K562 (cell line): ENCODE measurements around the gene SIGMAR1. TPM values are rescaled to one million over a fixed set of nuclear protein-coding genes. Genes with fewer than 3 reads are reported as not detected.

Source experiments
- CLOCK ChIP-seq: fragments of 250-450 bp; sonication (Bioruptor Pico); IDR thresholded peaks from 2 replicates; pipeline ENCODE4 v1.4.0; 2020; ENCODE audit warnings: mild to moderate bottlenecking, moderate library complexity, borderline replicate concordance
- CXXC5 ChIP-seq: fragments of 250-450 bp; sonication (Bioruptor Pico); IDR thresholded peaks from 2 replicates; pipeline ENCODE4 v1.8.0; 2022; ENCODE audit warnings: inconsistent platforms, mild to moderate bottlenecking, moderate library complexity
- E2F6 ChIP-seq, 2 experiments: IDR thresholded peaks; 2 replicates each; pipeline ENCODE4 v1.6.1; 2011; ENCODE audit warnings: borderline replicate concordance in 1 of 2, control low read depth in 1 of 2, low read depth in 1 of 2, low read length in 1 of 2, mild to moderate bottlenecking in 1 of 2, mixed read lengths in 1 of 2, moderate library complexity in 1 of 2; ENCODE audit not compliant: insufficient read depth in 1 of 2, insufficient read length in 1 of 2, poor library complexity in 1 of 2, severe bottlenecking in 1 of 2; ENCODE audit errors: extremely low read depth in 1 of 2
- ERF ChIP-seq: fragments of 450-650 bp; formaldehyde crosslinking; IDR thresholded peaks from 2 replicates; pipeline ENCODE4 v1.4.0; 2020; ENCODE audit warnings: mild to moderate bottlenecking, mixed read lengths
- EZH2 ChIP-seq: IDR thresholded peaks from 2 replicates; pipeline ENCODE4 v1.6.1; 2012; ENCODE audit warnings: low read depth, mild to moderate bottlenecking, inconsistent platforms, low read length, borderline replicate concordance
- FOXA3 ChIP-seq, 2 experiments: fragments of 450-650 bp in 1 of 2; sonication (generic) in 1 of 2; formaldehyde crosslinking; IDR thresholded peaks in 1 of 2; conservative IDR thresholded peaks in 1 of 2; 2 replicates each; pipeline versions ENCODE4 v1.4.0 to v1.8.0; 2020 to 2022; ENCODE audit warnings: mild to moderate bottlenecking in 2 of 2, missing genetic modification reagents in 1 of 2
- HNRNPK ChIP-seq: fragments of 200-400 bp; formaldehyde crosslinking; IDR thresholded peaks from one replicate; pipeline ENCODE4 v1.6.1; 2018; ENCODE audit warnings: mild to moderate bottlenecking, low read depth, low read length; ENCODE audit not compliant: poor library complexity, severe bottlenecking
- PCBP1 ChIP-seq: fragments of 200-400 bp; formaldehyde crosslinking; IDR thresholded peaks from 2 replicates; pipeline ENCODE4 v1.6.1; 2018; ENCODE audit warnings: mild to moderate bottlenecking, low read depth, low read length; ENCODE audit not compliant: poor library complexity, severe bottlenecking
- TGIF2 ChIP-seq: sonication (generic); formaldehyde crosslinking; IDR thresholded peaks from 2 replicates; pipeline ENCODE4 v1.8.1; 2022; ENCODE audit warnings: mild to moderate bottlenecking, missing genetic modification reagents, moderate library complexity
- ZNF277 ChIP-seq: fragments of 250-450 bp; sonication (Bioruptor Pico); IDR thresholded peaks from 2 replicates; pipeline ENCODE4 v1.8.0; 2022; ENCODE audit warnings: inconsistent platforms, mild to moderate bottlenecking, moderate library complexity, borderline replicate concordance
- ZNF766 ChIP-seq: fragments of 200-800 bp; sonication (Bioruptor generic); conservative IDR thresholded peaks from 2 replicates; pipeline ENCODE4 v1.6.1; 2016; ENCODE audit warnings: missing genetic modification characterization, missing compliant biosample characterization
- polyA plus RNA-seq, 8 experiments: library from polyadenylated mRNA; depleted of rRNA in 4 of 8; stranded (reverse) in 5 of 8; unstranded in 3 of 8; fragments of >200 nt; fragmentation: Nextera tagmentation in 2 of 8; fragmentation: Illumina TruSeq in 1 of 8; extraction: Ambion mirVana in 2 of 8; extraction: Trizol in 1 of 8; gene quantifications; 2 replicates each; pipeline versions ENCODE4 v1.2.1 to v1.2.3, GENCODE V29; 2011 to 2014; ENCODE audit warnings: inconsistent platforms in 1 of 8, missing spikeins in 1 of 8
- total RNA-seq, 7 experiments: library from RNA; depleted of rRNA in 6 of 7; stranded (reverse); fragments of >200 nt in 6 of 7; fragmentation: Illumina TruSeq in 2 of 7; extraction: Trizol in 2 of 7; gene quantifications; 2 replicates each; pipeline versions ENCODE4 v1.2.1 to v1.2.3, GENCODE V29; 2011 to 2021; ENCODE audit warnings: low replicate concordance in 1 of 7

The SIGMAR1 gene
- total and polyA plus RNA-seq, 9 of the 15 experiments (the other 6 are each of a cell fraction or from before 2014, with no cell fraction given), result 6.9 to 80.0 (median 35.2) TPM

GRCh38 chr9:34611811-34612787 lies 25.5 kb downstream of the SIGMAR1 start, which contains the start of gene RPP25L (continued):
- no peak for TF ChIP-seq FOXA3 (CRISPR knock-in tag; conservative IDR thresholded peaks at IDR 0.05 in 1 of 2, IDR thresholded peaks at IDR 0.05 in 1 of 2)
- peak; percentile 61 for TF ChIP-seq CXXC5 (CRISPR knock-in tag)
- TF ChIP-seq TGIF2 (CRISPR knock-in tag), result no peak
- TF ChIP-seq E2F6 (IDR thresholded peaks at IDR 0.05; ENCODE audit: borderline replicate concordance in 1 of 2, extremely low read depth in 1 of 2, insufficient read depth in 1 of 2, insufficient read length in 1 of 2, low read depth in 1 of 2, low read length in 1 of 2, poor library complexity in 1 of 2, severe bottlenecking in 1 of 2), result peak in 1 of 2 experiments; percentile 55
- TF ChIP-seq ZNF277 (CRISPR knock-in tag), result no peak
- no peak for TF ChIP-seq PCBP1
- TF ChIP-seq ERF (CRISPR knock-in tag), result peak; percentile 26; the same call in 1 of the 2 replicates
- TF ChIP-seq CLOCK (CRISPR knock-in tag), result no peak
- no peak for TF ChIP-seq EZH2
- no peak for TF ChIP-seq HNRNPK
- TF ChIP-seq ZNF766 (CRISPR knock-in tag), result no peak; the same call in 1 of the 2 replicates
